MM.1S (cell line): ENCODE measurements around the gene CCDC92B.

Source experiments
- DNase-seq: peaks from one replicate; pipeline ENCODE4 v3.0.0-alpha.2; 2015
- H2AFZ ChIP-seq: fragments of 300-600 bp; sonication (generic); 2 replicates; pipeline ENCODE4 v1.6.0; 2016; ENCODE audit warnings: antibody characterized with exemption, low read length
- H3F3A ChIP-seq: fragments of 300-600 bp; sonication (generic); 2 replicates; pipeline ENCODE4 v1.6.1; 2016; ENCODE audit warnings: mild to moderate bottlenecking, antibody characterized with exemption, low read length, moderate library complexity, mixed read lengths; ENCODE audit not compliant: insufficient read depth
- H3K27ac ChIP-seq: fragments of 300-600 bp; sonication (generic); 2 replicates; pipeline ENCODE4 v1.5.1; 2016; ENCODE audit warnings: mild to moderate bottlenecking, low read length
- H3K27me3 ChIP-seq: fragments of 300-600 bp; sonication (generic); replicated peaks from 2 replicates; pipeline ENCODE4 v1.6.0; 2016; ENCODE audit warnings: low read length; ENCODE audit not compliant: insufficient read depth
- H3K36me3 ChIP-seq: fragments of 300-600 bp; sonication (generic); replicated peaks from 2 replicates; pipeline ENCODE4 v1.6.1; 2016; ENCODE audit warnings: mild to moderate bottlenecking, low read length, mixed read lengths; ENCODE audit not compliant: insufficient read depth
- H3K4me1 ChIP-seq: fragments of 300-600 bp; sonication (generic); 2 replicates; pipeline ENCODE4 v1.6.1; 2016; ENCODE audit warnings: low read length, mixed read lengths
- H3K4me2 ChIP-seq: fragments of 300-600 bp; sonication (generic); 2 replicates; pipeline ENCODE4 v1.6.0; 2016; ENCODE audit warnings: low read depth, low read length
- H3K4me3 ChIP-seq: fragments of 300-600 bp; sonication (generic); 2 replicates; pipeline ENCODE4 v1.5.1; 2016; ENCODE audit warnings: low read length, mixed read lengths
- H3K79me2 ChIP-seq: fragments of 300-600 bp; sonication (generic); 2 replicates; pipeline ENCODE4 v1.6.1; 2016; ENCODE audit warnings: mixed run types, low read length, mixed read lengths
- H3K9ac ChIP-seq: fragments of 300-600 bp; sonication (generic); 2 replicates; pipeline ENCODE4 v1.6.1; 2016; ENCODE audit warnings: low read length, mixed read lengths
- H3K9me2 ChIP-seq: fragments of 300-600 bp; sonication (generic); replicated peaks from 2 replicates; pipeline ENCODE4 v1.6.1; 2016; ENCODE audit warnings: mild to moderate bottlenecking, low read length, mixed read lengths; ENCODE audit not compliant: insufficient read depth
- H3K9me3 ChIP-seq: fragments of 300-600 bp; sonication (generic); replicated peaks from 2 replicates; pipeline ENCODE4 v1.6.1; 2016; ENCODE audit warnings: mild to moderate bottlenecking, low read length, mixed read lengths; ENCODE audit not compliant: insufficient read depth
- H4K20me1 ChIP-seq: fragments of 300-600 bp; sonication (generic); 2 replicates; pipeline ENCODE4 v1.6.1; 2016; ENCODE audit warnings: mild to moderate bottlenecking, low read length, moderate library complexity, mixed read lengths; ENCODE audit not compliant: insufficient read depth
- EZH2 ChIP-seq: fragments of 300-600 bp; sonication (generic); optimal IDR thresholded peaks from 2 replicates; pipeline ENCODE3; 2017; ENCODE audit warnings: low read depth, mild to moderate bottlenecking, antibody characterized with exemption, low read length, mixed read lengths
- EZH2phosphoT487 ChIP-seq: fragments of 300-600 bp; sonication (generic); IDR thresholded peaks from 2 replicates; pipeline ENCODE4 v1.6.1; 2018; ENCODE audit warnings: antibody characterized with exemption, low read length
- TF ChIP-seq, protein P1 (sequence below): fragments of 300-600 bp; sonication (generic); IDR thresholded peaks from 2 replicates; pipeline ENCODE4 v1.5.1; 2016; ENCODE audit warnings: antibody characterized with exemption, low read length, mixed read lengths

Gene CCDC92B

DNA sequence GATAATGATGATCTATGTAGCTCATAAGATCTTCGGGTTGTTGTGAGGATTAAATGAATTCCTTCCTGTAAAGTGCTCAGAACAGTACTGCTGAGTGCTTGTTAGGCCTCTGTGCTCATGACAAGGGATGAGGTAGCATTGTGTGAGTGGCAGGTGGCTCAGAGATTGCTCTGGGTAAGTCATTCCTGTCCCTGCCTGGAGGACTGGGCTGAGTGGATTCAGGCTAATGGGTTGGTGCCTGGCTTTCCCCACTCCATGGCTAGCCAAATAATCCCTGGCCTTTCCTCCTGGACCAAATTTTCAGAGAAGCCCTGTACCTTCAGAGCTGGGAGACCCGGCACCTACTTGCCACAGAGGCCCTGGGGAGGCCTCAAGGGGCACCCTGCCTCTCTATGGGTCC is 1.3 kb upstream of the CCDC92B start:
- H3K9me3 ChIP-seq = no peaks in the 10 kb centered on the region
- no peaks in the 10 kb centered on the region for H3K79me2 ChIP-seq
- H3K4me3 ChIP-seq = no peak overlapping the region
- H3K4me2 ChIP-seq = no peak overlapping the region
- no peaks in the 10 kb centered on the region for H3K4me1 ChIP-seq
- DNase-seq = no peak
- TF ChIP-seq, protein P1, sequence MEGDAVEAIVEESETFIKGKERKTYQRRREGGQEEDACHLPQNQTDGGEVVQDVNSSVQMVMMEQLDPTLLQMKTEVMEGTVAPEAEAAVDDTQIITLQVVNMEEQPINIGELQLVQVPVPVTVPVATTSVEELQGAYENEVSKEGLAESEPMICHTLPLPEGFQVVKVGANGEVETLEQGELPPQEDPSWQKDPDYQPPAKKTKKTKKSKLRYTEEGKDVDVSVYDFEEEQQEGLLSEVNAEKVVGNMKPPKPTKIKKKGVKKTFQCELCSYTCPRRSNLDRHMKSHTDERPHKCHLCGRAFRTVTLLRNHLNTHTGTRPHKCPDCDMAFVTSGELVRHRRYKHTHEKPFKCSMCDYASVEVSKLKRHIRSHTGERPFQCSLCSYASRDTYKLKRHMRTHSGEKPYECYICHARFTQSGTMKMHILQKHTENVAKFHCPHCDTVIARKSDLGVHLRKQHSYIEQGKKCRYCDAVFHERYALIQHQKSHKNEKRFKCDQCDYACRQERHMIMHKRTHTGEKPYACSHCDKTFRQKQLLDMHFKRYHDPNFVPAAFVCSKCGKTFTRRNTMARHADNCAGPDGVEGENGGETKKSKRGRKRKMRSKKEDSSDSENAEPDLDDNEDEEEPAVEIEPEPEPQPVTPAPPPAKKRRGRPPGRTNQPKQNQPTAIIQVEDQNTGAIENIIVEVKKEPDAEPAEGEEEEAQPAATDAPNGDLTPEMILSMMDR = no peak
- TF ChIP-seq EZH2phosphoT487 = no peak
- TF ChIP-seq EZH2 = no peak
- H4K20me1 ChIP-seq = no peaks in the 10 kb centered on the region
- no peaks in the 10 kb centered on the region for H3K36me3 ChIP-seq
- H3K9me2 ChIP-seq = no peaks in the 10 kb centered on the region
- H3F3A ChIP-seq = no peaks in the 10 kb centered on the region
- H3K27me3 ChIP-seq = peaks cover 65% of the 10 kb centered on the region
- no peak overlapping the region for H3K9ac ChIP-seq
- no peak overlapping the region for H2AFZ ChIP-seq
- no peak overlapping the region for H3K27ac ChIP-seq

DNA sequence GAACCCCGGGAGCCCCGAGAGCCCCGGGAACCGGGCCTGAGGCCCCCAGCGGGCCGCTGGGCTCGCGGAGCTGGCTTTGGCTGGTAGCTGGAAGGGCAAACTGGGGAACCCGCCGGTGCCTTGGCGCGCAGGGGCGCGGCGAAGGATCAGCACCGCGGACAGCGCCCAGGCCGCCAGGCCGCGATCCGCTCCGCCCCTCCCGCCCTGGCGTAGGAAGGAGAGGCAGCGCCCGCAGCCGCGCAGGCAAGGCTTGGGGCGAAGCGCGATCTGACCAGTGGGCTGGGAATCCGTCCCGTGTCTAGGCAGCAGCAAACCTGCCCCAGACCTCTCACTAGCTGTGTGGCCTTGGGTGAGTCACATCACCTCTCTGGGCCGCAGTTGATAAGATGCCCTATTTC is 331 bp upstream of the CCDC92B start:
- H3K27me3 ChIP-seq = peaks cover 71% of the 10 kb centered on the region
- H3K9me3 ChIP-seq = no peaks in the 10 kb centered on the region
- H3K27ac ChIP-seq = no peak overlapping the region
- no peaks in the 10 kb centered on the region for H3K79me2 ChIP-seq
- peak; percentile 76 for DNase-seq
- no peak overlapping the region for H3K9ac ChIP-seq
- no peaks in the 10 kb centered on the region for H3K4me1 ChIP-seq
- H3K4me3 ChIP-seq = no peak overlapping the region
- H4K20me1 ChIP-seq = no peaks in the 10 kb centered on the region
- no peak overlapping the region for H2AFZ ChIP-seq
- no peaks in the 10 kb centered on the region for H3K36me3 ChIP-seq
- no peaks in the 10 kb centered on the region for H3F3A ChIP-seq
- no peaks in the 10 kb centered on the region for H3K9me2 ChIP-seq
- TF ChIP-seq EZH2phosphoT487 (no peak), EZH2 (no peak)
- TF ChIP-seq, protein P1 = no peak
- no peak overlapping the region for H3K4me2 ChIP-seq

DNA sequence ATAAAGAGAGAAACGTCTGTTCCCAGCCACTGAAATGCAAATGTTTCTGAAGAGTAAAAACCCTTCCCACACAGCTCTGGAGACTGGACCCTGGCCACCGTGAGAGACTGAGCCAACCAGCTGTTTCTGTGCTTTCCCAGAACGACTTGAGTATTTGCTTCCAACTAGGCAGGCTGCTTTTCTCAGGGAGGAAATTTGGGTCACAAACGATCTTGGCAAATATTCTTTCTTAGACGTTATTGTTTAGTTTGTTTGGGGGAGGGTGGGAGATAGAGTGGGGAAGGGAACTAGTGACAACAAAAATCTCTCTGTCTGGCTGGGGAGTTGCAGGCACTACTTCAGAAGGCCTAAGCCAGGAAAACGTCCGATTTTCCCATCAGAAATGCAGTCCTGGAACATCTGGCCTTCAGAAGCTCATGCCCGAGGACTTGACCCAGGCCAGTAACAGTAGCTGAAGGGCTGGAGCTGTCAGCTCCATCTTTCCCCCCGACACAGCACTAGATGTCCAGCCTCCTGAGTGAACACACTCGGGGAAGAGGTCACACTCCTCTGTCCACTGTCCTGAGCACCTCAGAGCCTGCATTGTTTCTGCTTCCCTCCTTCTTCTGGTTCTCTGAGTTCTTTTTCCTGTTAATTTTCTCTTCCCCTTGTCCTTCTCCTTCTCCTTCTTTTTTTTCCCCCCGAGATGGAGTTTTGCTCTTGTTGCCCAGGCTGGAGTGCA is 4.0 kb downstream of the CCDC92B start:
- Histone ChIP-seq H3F3A (no peaks in the 10 kb centered on the region), H3K4me2 (no peak overlapping the region), H3K4me3 (no peak overlapping the region), H2AFZ (no peak overlapping the region), H3K27ac (no peak overlapping the region), H3K27me3 (peaks cover 83% of the 10 kb centered on the region), H4K20me1 (no peaks in the 10 kb centered on the region), H3K9me3 (no peaks in the 10 kb centered on the region), H3K9ac (no peak overlapping the region), H3K79me2 (no peaks in the 10 kb centered on the region), H3K4me1 (no peaks in the 10 kb centered on the region), H3K36me3 (no peaks in the 10 kb centered on the region), H3K9me2 (no peaks in the 10 kb centered on the region)
- DNase-seq = no peak
- TF ChIP-seq EZH2phosphoT487 = no peak
- TF ChIP-seq EZH2 = no peak
- TF ChIP-seq, protein P1 = no peak
